ENCODE data around the gene IL17RE. TPM values are rescaled to one million over a fixed set of nuclear protein-coding genes. Genes with fewer than 3 reads are reported as not detected.
A peak's percentile ranks its signal among the peaks of the same experiment; 100 is the strongest.
"Not testable (repeated sequence)": the region's sequence is repeated elsewhere in the genome, so short reads cannot be mapped to it uniquely, and the experiment has no call there.

Gene IL17RE
- polyA plus RNA-seq, 1 experiment: 2.0 TPM

DNA sequence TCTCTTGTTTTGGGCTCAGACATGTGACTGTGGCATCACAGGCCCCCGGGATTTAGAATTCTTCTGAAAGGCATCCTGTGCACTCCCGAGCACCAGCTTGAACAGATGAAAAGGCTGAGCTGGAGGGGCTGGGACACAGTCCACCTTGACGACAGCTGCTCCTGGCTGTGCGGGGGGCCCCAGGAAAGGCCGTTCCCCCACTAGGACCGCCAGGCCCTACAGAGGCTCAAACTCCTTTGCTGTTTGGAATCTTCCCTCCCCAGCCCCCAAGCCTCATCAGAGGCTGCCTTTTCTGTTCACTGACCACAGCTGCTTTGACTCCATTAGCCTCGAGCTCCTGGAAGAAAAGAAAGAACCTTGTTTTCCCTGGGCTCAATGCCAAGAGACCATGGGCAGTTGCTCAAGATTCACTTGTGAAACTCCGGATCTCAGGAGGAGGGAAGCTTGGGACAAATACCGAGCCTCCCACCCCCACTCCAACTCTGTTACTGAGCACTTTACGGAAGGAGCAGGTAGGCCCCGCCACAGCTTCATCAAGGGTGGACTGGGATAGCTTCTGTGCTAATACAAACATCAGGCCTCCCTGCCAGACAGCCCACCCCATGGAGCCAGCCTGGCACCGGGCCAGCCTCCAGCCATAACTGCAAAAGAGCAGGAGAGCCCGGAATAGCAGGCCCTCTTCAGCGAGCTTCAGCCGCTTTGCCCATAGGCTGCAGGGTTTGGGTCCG lies 38.3 kb upstream of the IL17RE start:
- ChIA-PET POLR2A (interaction anchor here (0.6 to 1.6 kb wide), 9 partner anchors 11 to 69 kb away, joined by 3 to 5 read pairs (median 3); partner anchors contain the start of genes CIDEC, CRELD1 and JAGN1), CTCF (interaction anchor here (0.6 to 1.8 kb wide), 4 partner anchors 15 to 309 kb away, joined by 3 to 6 read pairs (median 4); no protein-coding TSS in a partner anchor)
- H3K27me3 ChIP-seq (ENCODE audit: control insufficient read depth, insufficient read depth, low read length): no peaks in the 10 kb centered on the region
- no peak overlapping the region for H3K4me3 ChIP-seq (ENCODE audit: low read depth, low read length)
- TF ChIP-seq, protein P1, sequence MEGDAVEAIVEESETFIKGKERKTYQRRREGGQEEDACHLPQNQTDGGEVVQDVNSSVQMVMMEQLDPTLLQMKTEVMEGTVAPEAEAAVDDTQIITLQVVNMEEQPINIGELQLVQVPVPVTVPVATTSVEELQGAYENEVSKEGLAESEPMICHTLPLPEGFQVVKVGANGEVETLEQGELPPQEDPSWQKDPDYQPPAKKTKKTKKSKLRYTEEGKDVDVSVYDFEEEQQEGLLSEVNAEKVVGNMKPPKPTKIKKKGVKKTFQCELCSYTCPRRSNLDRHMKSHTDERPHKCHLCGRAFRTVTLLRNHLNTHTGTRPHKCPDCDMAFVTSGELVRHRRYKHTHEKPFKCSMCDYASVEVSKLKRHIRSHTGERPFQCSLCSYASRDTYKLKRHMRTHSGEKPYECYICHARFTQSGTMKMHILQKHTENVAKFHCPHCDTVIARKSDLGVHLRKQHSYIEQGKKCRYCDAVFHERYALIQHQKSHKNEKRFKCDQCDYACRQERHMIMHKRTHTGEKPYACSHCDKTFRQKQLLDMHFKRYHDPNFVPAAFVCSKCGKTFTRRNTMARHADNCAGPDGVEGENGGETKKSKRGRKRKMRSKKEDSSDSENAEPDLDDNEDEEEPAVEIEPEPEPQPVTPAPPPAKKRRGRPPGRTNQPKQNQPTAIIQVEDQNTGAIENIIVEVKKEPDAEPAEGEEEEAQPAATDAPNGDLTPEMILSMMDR (IDR thresholded peaks at IDR 0.05; ENCODE audit: low read depth, low read length): no peak
- DNase-seq (ENCODE audit: low read depth, low spot score): peak; percentile 76
- peak overlapping the region; percentile 84 for H3K27ac ChIP-seq (ENCODE audit: low read depth, low read length)
- H3K9me3 ChIP-seq (ENCODE audit: control insufficient read depth, insufficient read depth, low read length): no peaks in the 10 kb centered on the region; the same call in 1 of the 2 replicates

DNA sequence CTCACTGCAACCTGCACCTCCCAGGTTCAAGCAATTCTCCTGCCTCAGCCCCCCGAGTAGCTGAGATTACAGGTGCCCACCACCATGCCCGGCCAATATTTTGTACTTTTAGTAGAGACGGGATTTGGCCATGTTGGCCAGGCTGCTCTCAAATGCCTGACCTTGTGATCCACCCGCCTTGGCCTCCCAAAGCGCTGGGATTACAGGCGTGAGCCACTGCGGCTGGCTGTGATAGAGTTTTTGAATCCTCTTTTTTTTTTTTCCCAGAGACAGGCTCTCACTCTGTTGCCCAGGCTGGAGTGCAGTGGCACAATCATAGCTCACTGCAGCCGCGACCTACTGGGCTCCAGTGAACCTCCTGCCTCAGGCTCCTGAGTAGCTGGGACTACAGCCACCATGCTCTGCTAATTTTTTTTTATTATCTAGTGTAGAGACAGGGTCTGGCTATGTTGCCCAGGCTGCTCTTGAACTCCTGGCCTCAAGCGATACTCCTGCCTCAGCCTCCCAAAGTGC lies 37.5 kb upstream of the IL17RE start:
- H3K27ac ChIP-seq (ENCODE audit: low read depth, low read length); H3K9me3 ChIP-seq (ENCODE audit: control insufficient read depth, insufficient read depth, low read length); H3K4me3 ChIP-seq (ENCODE audit: low read depth, low read length); H3K27me3 ChIP-seq (ENCODE audit: control insufficient read depth, insufficient read depth, low read length); DNase-seq (ENCODE audit: low read depth, low spot score): not testable (repeated sequence)
- POLR2A ChIA-PET: interaction anchor here (0.6 to 1.6 kb wide), 5 partner anchors 15 to 68 kb away, joined by 3 to 5 read pairs (median 4); partner anchors contain the start of gene CRELD1
- CTCF ChIA-PET: interaction anchor here (1.7 to 1.8 kb wide), 2 partner anchors 38 to 81 kb away, joined by 5 read pairs; no protein-coding TSS in a partner anchor

DNA sequence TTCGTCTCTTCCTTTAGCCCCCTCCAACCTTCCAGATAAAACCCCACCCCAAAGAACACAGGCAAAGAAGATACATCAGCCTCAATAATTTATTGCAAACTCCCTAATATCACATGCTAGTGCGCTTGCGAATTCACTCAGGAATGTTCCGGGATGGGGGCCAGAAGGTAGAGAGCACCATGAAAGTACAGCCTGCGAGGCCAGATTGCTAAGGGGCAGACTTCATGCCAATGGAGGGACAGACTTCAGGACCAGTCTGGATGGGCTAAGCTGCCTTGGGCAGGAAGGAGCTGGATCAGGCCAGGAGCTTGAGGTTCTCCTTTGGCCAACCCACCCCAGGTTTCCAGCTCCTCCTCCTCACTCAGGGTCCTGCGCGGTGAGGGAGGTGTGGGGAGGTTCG lies 36.0 kb upstream of the IL17RE start:
- TF ChIP-seq, protein P1 (IDR thresholded peaks at IDR 0.05; ENCODE audit: low read depth, low read length): no peak
- no peaks in the 10 kb centered on the region for H3K27me3 ChIP-seq (ENCODE audit: control insufficient read depth, insufficient read depth, low read length)
- DNase-seq (ENCODE audit: low read depth, low spot score): no peak
- POLR2A ChIA-PET: interaction anchor here (0.6 kb wide), 2 partner anchors 52 to 73 kb away, joined by 4 to 5 read pairs; no protein-coding TSS in a partner anchor
- H3K4me3 ChIP-seq (ENCODE audit: low read depth, low read length): no peak overlapping the region
- CTCF ChIA-PET: interaction anchor here (1.7 kb wide), 1 partner anchor 39 kb away, joined by 5 read pairs; no protein-coding TSS in a partner anchor
- no peaks in the 10 kb centered on the region; the same call in 1 of the 2 replicates for H3K9me3 ChIP-seq (ENCODE audit: control insufficient read depth, insufficient read depth, low read length)
- H3K27ac ChIP-seq (ENCODE audit: low read depth, low read length): no peak overlapping the region

DNA sequence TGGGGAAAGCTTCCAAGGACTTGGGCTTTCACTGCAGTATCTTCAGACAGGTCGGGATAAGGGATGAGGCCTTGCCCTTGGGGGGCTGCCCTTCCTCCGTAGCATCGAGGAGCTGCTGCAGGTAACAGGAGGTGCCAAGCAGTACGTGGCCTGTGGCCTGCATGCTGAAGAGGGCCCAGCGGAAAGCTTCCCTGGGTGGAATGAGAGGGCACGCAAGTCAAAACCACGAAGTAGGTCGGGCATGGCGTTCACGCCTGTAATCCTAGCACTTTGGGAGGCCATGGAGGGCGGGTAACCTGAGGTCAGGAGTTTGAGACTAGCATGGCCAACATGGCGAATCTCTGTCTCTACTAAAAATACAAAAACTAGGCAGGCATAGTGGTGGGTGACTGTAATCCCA lies 35.5 kb upstream of the IL17RE start:
- CTCF ChIA-PET: no interaction called here
- POLR2A ChIA-PET: no interaction called here
- no peak for DNase-seq (ENCODE audit: low read depth, low spot score)
- H3K4me3 ChIP-seq (ENCODE audit: low read depth, low read length): no peak overlapping the region
- TF ChIP-seq, protein P1 (IDR thresholded peaks at IDR 0.05; ENCODE audit: low read depth, low read length): no peak
- no peak overlapping the region for H3K27ac ChIP-seq (ENCODE audit: low read depth, low read length)
- no peaks in the 10 kb centered on the region; the same call in 1 of the 2 replicates for H3K9me3 ChIP-seq (ENCODE audit: control insufficient read depth, insufficient read depth, low read length)
- H3K27me3 ChIP-seq (ENCODE audit: control insufficient read depth, insufficient read depth, low read length): no peaks in the 10 kb centered on the region

DNA sequence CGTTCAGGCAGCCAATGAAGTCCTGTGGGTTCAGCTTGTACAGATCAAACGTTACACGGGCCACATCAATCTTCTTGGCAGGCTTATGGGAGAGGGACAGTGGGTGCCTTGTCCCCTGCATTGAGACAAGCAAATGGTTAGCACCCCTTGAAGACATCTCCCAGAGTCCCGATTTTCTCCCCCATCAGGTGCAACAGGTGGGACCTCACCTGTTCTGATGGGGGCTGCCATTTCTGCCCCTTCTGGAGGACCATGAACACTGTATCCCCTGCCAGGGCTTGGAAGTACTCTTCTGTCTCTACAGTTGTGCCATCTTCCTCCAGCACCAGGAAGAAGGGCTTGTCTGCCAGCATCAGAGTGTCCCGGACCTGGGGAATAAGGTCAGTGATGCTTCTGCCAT lies 32.7 kb upstream of the IL17RE start:
- DNase-seq (ENCODE audit: low read depth, low spot score): no peak
- ChIA-PET CTCF (no interaction called here), POLR2A (interaction anchor here (1.1 kb wide), 1 partner anchor 22 kb away, joined by 3 read pairs; no protein-coding TSS in a partner anchor)
- TF ChIP-seq, protein P1 (IDR thresholded peaks at IDR 0.05; ENCODE audit: low read depth, low read length): no peak
- Histone ChIP-seq H3K9me3 (ENCODE audit: control insufficient read depth, insufficient read depth, low read length) (no peaks in the 10 kb centered on the region), H3K27me3 (ENCODE audit: control insufficient read depth, insufficient read depth, low read length) (no peaks in the 10 kb centered on the region), H3K4me3 (ENCODE audit: low read depth, low read length) (no peak overlapping the region), H3K27ac (ENCODE audit: low read depth, low read length) (no peak overlapping the region)
